CD4-positive, alpha-beta T cell treated with Interleukin-21 for 1 hour (primary cell): ENCODE measurements around the gene SPATA31D4.

Experiments
- DNase-seq: peaks from one replicate; pipeline ENCODE4 v3.0.0-alpha.2; 2020

The SPATA31D4 gene

GRCh38 chr9:81968026-81968425 lies 39.8 kb downstream of the SPATA31D4 start:
- no peak for DNase-seq

- no peak for DNase-seq
Observed at GRCh38 chr9:81969971-81970370, 41.7 kb downstream of the SPATA31D4 start.

- no peak for DNase-seq
Observed at GRCh38 chr9:81971727-81972126, 43.5 kb downstream of the SPATA31D4 start.

GRCh38 chr9:81974764-81975163 lies 46.5 kb downstream of the SPATA31D4 start:
- no peak for DNase-seq

- no peak for DNase-seq
Observed at GRCh38 chr9:81976351-81976750, 48.1 kb downstream of the SPATA31D4 start.

- no peak for DNase-seq
Observed at GRCh38 chr9:81979196-81979595, 51.0 kb downstream of the SPATA31D4 start.

GRCh38 chr9:81980568-81980967 lies 52.3 kb downstream of the SPATA31D4 start:
- DNase-seq = no peak

- DNase-seq = no peak
Observed at GRCh38 chr9:81981883-81982282, 53.7 kb downstream of the SPATA31D4 start.
